ENCODE measurements around the gene NEK2.

DNA sequence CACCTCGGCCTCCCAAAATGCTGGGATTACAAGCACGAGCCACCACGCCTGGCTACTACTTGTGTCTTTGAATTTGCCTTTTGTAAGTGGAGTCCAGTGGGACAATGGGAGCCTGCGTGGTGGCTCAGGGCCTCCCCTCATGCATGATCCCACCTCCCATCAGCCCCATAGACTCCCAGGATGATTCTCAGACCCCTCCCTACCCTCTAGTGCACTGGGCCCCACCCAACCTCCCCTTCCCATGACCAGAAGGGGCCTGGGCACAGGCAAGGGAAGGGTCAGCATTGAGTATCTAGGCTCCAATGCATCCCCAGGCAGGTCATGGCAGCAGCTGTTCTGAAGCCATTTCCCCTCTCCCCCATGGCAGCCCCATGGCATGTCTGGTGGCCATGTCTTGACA, 18.7 kb downstream of the NEK2 start:
- TF ChIP-seq POLR2A (IDR thresholded peaks at IDR 0.05) (no peak), POLR2AphosphoS5 (IDR thresholded peaks at IDR 0.05) (no peak)
